BLaER1 (cell line): ENCODE data around the gene IFT43.

Experiments used
- H3K27ac ChIP-seq: shearing (Covaris generic); formaldehyde crosslinking; 2 replicates; pipeline ENCODE4 v1.8.1; 2022
- H3K27me3 ChIP-seq: shearing (Covaris generic); formaldehyde crosslinking; 2 replicates; pipeline ENCODE4 v1.8.1; 2022
- H3K36me3 ChIP-seq: shearing (Covaris generic); formaldehyde crosslinking; 2 replicates; pipeline ENCODE4 v1.8.1; 2022
- H3K4me1 ChIP-seq: shearing (Covaris generic); formaldehyde crosslinking; 2 replicates; pipeline ENCODE4 v1.8.1; 2022
- H3K4me2 ChIP-seq: shearing (Covaris generic); formaldehyde crosslinking; 2 replicates; pipeline ENCODE4 v1.8.1; 2022
- H3K4me3 ChIP-seq: shearing (Covaris generic); formaldehyde crosslinking; 2 replicates; pipeline ENCODE4 v1.8.1; 2022
- H3K9ac ChIP-seq: shearing (Covaris generic); formaldehyde crosslinking; 2 replicates; pipeline ENCODE4 v1.8.1; 2022
- H3K9me3 ChIP-seq: shearing (Covaris generic); formaldehyde crosslinking; 2 replicates; pipeline ENCODE4 v1.8.1; 2022
- H4K20me1 ChIP-seq: shearing (Covaris generic); formaldehyde crosslinking; 2 replicates; pipeline ENCODE4 v1.8.1; 2022
- Cebpa-rat ChIP-seq: shearing (Covaris generic); IDR thresholded peaks from 2 replicates; pipeline ENCODE4 v1.8.1; 2022

The IFT43 gene

GRCh38 chr14:75985618-75986438, at the start of gene IFT43:
IFT43 (plus strand) TSS chr14:75985763; CDS start chr14:75985787, 24 bp downstream.
- no peaks in the 10 kb centered on the region for H4K20me1 ChIP-seq
- H3K27me3 ChIP-seq, result peaks cover 11% of the 10 kb centered on the region
- peaks cover 18% of the 10 kb centered on the region for H3K4me1 ChIP-seq
- H3K4me3 ChIP-seq, result peak within 1 kb of the TSS; percentile 89
- peak within 1 kb of the TSS; percentile 37; the same call in 1 of the 2 replicates for H3K27ac ChIP-seq
- TF ChIP-seq Cebpa-rat, result no peak
- H3K4me2 ChIP-seq, result peak within 1 kb of the TSS; percentile 95
- H3K36me3 ChIP-seq, result no peaks in the 10 kb centered on the region
- peak within 1 kb of the TSS; percentile 74 for H3K9ac ChIP-seq
- no peaks in the 10 kb centered on the region for H3K9me3 ChIP-seq

GRCh38 chr14:75939200-75939599, 46.4 kb upstream of the IFT43 start:
- H3K4me3 ChIP-seq, result no peak overlapping the region
- H3K36me3 ChIP-seq, result peaks cover 10% of the 10 kb centered on the region
- no peak overlapping the region for H3K4me2 ChIP-seq
- no peak overlapping the region for H3K9ac ChIP-seq
- peaks cover 15% of the 10 kb centered on the region for H3K4me1 ChIP-seq
- no peak for TF ChIP-seq Cebpa-rat
- no peak overlapping the region for H3K27ac ChIP-seq
- no peaks in the 10 kb centered on the region for H3K9me3 ChIP-seq
- no peaks in the 10 kb centered on the region for H3K27me3 ChIP-seq
- H4K20me1 ChIP-seq, result no peaks in the 10 kb centered on the region

- Histone ChIP-seq H3K36me3 (peaks cover 17% of the 10 kb centered on the region), H3K27me3 (no peaks in the 10 kb centered on the region), H3K4me3 (no peak overlapping the region), H4K20me1 (no peaks in the 10 kb centered on the region), H3K4me1 (no peaks in the 10 kb centered on the region), H3K27ac (no peak overlapping the region), H3K9ac (no peak overlapping the region), H3K4me2 (no peak overlapping the region), H3K9me3 (no peaks in the 10 kb centered on the region)
- no peak for TF ChIP-seq Cebpa-rat
These were observed 44.5 kb upstream of the IFT43 start for GRCh38 chr14:75941030-75941429.

GRCh38 chr14:75944607-75945241, 40.8 kb upstream of the IFT43 start:
- Histone ChIP-seq H3K36me3 (peaks cover 17% of the 10 kb centered on the region), H3K27ac (no peak overlapping the region), H3K9me3 (no peaks in the 10 kb centered on the region), H3K27me3 (no peaks in the 10 kb centered on the region), H4K20me1 (no peaks in the 10 kb centered on the region), H3K4me2 (no peak overlapping the region), H3K4me1 (no peaks in the 10 kb centered on the region), H3K4me3 (no peak overlapping the region), H3K9ac (no peak overlapping the region)
- TF ChIP-seq Cebpa-rat, result no peak

GRCh38 chr14:75946785-75947184, 38.8 kb upstream of the IFT43 start:
- Histone ChIP-seq H4K20me1 (no peaks in the 10 kb centered on the region), H3K27ac (no peak overlapping the region), H3K4me2 (no peak overlapping the region), H3K36me3 (peaks cover 17% of the 10 kb centered on the region), H3K27me3 (no peaks in the 10 kb centered on the region), H3K9ac (no peak overlapping the region), H3K4me3 (no peak overlapping the region), H3K4me1 (no peaks in the 10 kb centered on the region), H3K9me3 (no peaks in the 10 kb centered on the region)
- TF ChIP-seq Cebpa-rat, result no peak

GRCh38 chr14:75952489-75952888, 33.1 kb upstream of the IFT43 start:
- peaks cover 12% of the 10 kb centered on the region; the same call in 1 of the 2 replicates for H3K36me3 ChIP-seq
- no peak overlapping the region for H3K9ac ChIP-seq
- H3K27ac ChIP-seq, result no peak overlapping the region
- no peak overlapping the region for H3K4me2 ChIP-seq
- H4K20me1 ChIP-seq, result no peaks in the 10 kb centered on the region
- no peaks in the 10 kb centered on the region for H3K27me3 ChIP-seq
- no peak overlapping the region for H3K4me3 ChIP-seq
- no peak for TF ChIP-seq Cebpa-rat
- peaks cover 17% of the 10 kb centered on the region for H3K4me1 ChIP-seq
- H3K9me3 ChIP-seq, result 0 out of 2 replicates have a peak, but pooled peaks cover 3% of the 10 kb centered on the region

GRCh38 chr14:75959031-75959430, 26.5 kb upstream of the IFT43 start:
- TF ChIP-seq Cebpa-rat, result no peak
- H3K4me2 ChIP-seq, result peak overlapping the region; percentile 69
- peak overlapping the region; percentile 88 for H3K27ac ChIP-seq
- H3K9ac ChIP-seq, result no peak overlapping the region
- H3K4me1 ChIP-seq, result peaks cover 63% of the 10 kb centered on the region
- H3K27me3 ChIP-seq, result no peaks in the 10 kb centered on the region
- no peaks in the 10 kb centered on the region for H4K20me1 ChIP-seq
- no peak overlapping the region for H3K4me3 ChIP-seq
- H3K9me3 ChIP-seq, result no peaks in the 10 kb centered on the region
- peaks cover 15% of the 10 kb centered on the region; the same call in 1 of the 2 replicates for H3K36me3 ChIP-seq

- Histone ChIP-seq H3K36me3 (peaks cover 8% of the 10 kb centered on the region; the same call in 1 of the 2 replicates), H3K4me2 (peak overlapping the region; percentile 69), H3K27me3 (no peaks in the 10 kb centered on the region), H4K20me1 (no peaks in the 10 kb centered on the region), H3K4me1 (peaks cover 52% of the 10 kb centered on the region), H3K27ac (peak overlapping the region; percentile 88), H3K9ac (peak overlapping the region; percentile 72), H3K4me3 (no peak overlapping the region; the same call in 1 of the 2 replicates), H3K9me3 (no peaks in the 10 kb centered on the region)
- TF ChIP-seq Cebpa-rat, result no peak
These were observed 25.3 kb upstream of the IFT43 start for GRCh38 chr14:75960231-75960630.

- peaks cover 11% of the 10 kb centered on the region; the same call in 1 of the 2 replicates for H3K36me3 ChIP-seq
- peak overlapping the region; percentile 88 for H3K27ac ChIP-seq
- peaks cover 46% of the 10 kb centered on the region for H3K4me1 ChIP-seq
- H3K9me3 ChIP-seq, result no peaks in the 10 kb centered on the region
- no peaks in the 10 kb centered on the region for H4K20me1 ChIP-seq
- no peak for TF ChIP-seq Cebpa-rat
- H3K4me3 ChIP-seq, result no peak overlapping the region
- H3K4me2 ChIP-seq, result peak overlapping the region; percentile 69
- H3K27me3 ChIP-seq, result no peaks in the 10 kb centered on the region
- H3K9ac ChIP-seq, result no peak overlapping the region
These were observed 23.9 kb upstream of the IFT43 start for GRCh38 chr14:75961662-75962061.

- no peak overlapping the region for H3K9ac ChIP-seq
- no peak for TF ChIP-seq Cebpa-rat
- peaks cover 13% of the 10 kb centered on the region; the same call in 1 of the 2 replicates for H3K36me3 ChIP-seq
These were observed 17.7 kb upstream of the IFT43 start for GRCh38 chr14:75967866-75968265.

More at GRCh38 chr14:75967866-75968265, 17.7 kb upstream of the IFT43 start:
- Histone ChIP-seq H3K9me3 (no peaks in the 10 kb centered on the region), H3K4me3 (no peak overlapping the region), H3K27me3 (no peaks in the 10 kb centered on the region), H3K27ac (no peak overlapping the region), H4K20me1 (no peaks in the 10 kb centered on the region), H3K4me2 (no peak overlapping the region), H3K4me1 (peaks cover 16% of the 10 kb centered on the region)
